WTC11 (cell line): ENCODE measurements around the gene REN.

ENCODE experiments used
- ETV6 ChIP-seq: sonication (generic); formaldehyde crosslinking; IDR thresholded peaks from 2 replicates; pipeline ENCODE4 v1.8.1; 2022; ENCODE audit warnings: mild to moderate bottlenecking, missing genetic modification reagents
- MXD4 ChIP-seq: fragments of 250-450 bp; sonication (Bioruptor Pico); IDR thresholded peaks from 2 replicates; pipeline ENCODE4 v1.8.0; 2021; ENCODE audit warnings: mild to moderate bottlenecking, moderate library complexity, borderline replicate concordance
- TF ChIP-seq, protein P1 (sequence below): fragments of 200-600 bp; IDR thresholded peaks from 2 replicates; pipeline ENCODE4 v1.8.0; 2022; ENCODE audit warnings: antibody characterized with exemption
- TF ChIP-seq, protein P2 (sequence below): fragments of 250-450 bp; sonication (Bioruptor Pico); conservative IDR thresholded peaks from 2 replicates; pipeline ENCODE4 v1.9.0; 2021; ENCODE audit warnings: mild to moderate bottlenecking

DNA sequence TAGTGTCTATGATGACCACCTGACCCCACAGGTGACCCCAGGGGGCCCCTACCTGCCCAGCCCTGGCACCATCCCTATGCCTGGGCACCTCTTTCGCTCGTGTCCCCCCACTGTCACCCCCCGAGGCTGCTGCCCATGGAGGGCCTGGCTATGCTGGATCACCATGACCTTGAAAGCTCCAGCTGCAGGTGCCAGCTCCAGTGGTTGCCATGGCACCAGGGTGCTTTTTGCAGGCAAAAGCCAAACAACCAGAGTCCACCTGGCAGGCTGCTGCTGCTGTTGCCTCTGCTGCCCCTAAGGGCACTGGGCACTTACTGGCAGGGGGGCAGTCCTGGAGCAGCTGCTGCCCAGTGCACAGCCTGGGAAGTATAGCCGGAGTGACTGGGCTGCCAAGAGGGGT, 36.0 kb downstream of the REN start:
- TF ChIP-seq, protein P1, sequence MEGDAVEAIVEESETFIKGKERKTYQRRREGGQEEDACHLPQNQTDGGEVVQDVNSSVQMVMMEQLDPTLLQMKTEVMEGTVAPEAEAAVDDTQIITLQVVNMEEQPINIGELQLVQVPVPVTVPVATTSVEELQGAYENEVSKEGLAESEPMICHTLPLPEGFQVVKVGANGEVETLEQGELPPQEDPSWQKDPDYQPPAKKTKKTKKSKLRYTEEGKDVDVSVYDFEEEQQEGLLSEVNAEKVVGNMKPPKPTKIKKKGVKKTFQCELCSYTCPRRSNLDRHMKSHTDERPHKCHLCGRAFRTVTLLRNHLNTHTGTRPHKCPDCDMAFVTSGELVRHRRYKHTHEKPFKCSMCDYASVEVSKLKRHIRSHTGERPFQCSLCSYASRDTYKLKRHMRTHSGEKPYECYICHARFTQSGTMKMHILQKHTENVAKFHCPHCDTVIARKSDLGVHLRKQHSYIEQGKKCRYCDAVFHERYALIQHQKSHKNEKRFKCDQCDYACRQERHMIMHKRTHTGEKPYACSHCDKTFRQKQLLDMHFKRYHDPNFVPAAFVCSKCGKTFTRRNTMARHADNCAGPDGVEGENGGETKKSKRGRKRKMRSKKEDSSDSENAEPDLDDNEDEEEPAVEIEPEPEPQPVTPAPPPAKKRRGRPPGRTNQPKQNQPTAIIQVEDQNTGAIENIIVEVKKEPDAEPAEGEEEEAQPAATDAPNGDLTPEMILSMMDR: no peak
- TF ChIP-seq MXD4 (CRISPR knock-in tag) (no peak), ETV6 (CRISPR knock-in tag) (no peak)
- TF ChIP-seq, protein P2, sequence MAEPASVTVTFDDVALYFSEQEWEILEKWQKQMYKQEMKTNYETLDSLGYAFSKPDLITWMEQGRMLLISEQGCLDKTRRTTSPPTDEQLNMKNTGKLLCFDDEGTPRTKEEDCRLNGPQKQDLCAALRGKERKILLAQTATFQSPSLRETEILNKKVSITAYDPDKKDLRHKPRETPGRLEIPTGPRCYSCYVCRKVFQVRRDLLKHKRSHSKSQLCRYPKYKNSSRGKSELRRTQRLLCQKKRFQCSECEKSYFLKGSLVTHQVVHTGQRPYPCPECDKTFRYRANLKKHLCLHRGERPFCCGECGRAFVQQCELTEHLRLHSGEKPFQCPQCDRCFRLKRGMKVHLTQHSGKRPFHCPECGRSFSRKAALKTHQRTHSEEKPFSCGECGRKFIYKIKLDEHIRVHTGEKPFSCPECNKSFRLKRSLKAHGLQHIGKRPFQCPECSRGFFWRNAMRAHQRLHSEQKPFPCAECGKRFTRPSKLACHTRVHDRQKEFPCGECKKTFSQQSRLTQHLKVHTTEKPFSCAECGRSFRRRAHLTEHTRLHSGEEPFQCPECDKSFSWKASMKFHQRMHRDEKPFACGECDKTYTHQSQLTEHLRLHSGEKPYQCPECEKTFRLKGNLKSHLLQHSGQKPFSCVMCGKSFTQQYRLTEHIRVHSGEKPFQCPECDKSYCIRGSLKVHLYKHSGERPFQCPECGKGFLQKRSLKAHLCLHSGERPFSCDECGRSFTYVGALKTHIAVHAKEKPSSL (CRISPR knock-in tag): no peak
